HepG2 (cell line): ENCODE data around the gene CRLF1. TPM values are rescaled to one million over a fixed set of nuclear protein-coding genes. Genes with fewer than 3 reads are reported as not detected.

ENCODE experiments used
- BRD4 ChIP-seq: sonication (generic); formaldehyde crosslinking; IDR thresholded peaks from 2 replicates; pipeline ENCODE4 v1.4.0; 2020; ENCODE audit warnings: missing genetic modification reagents
- CBFB ChIP-seq: sonication (generic); formaldehyde crosslinking; IDR thresholded peaks from 2 replicates; pipeline ENCODE4 v1.4.0; 2020; ENCODE audit warnings: missing genetic modification reagents
- FOXK1 ChIP-seq: sonication (generic); formaldehyde crosslinking; IDR thresholded peaks from 2 replicates; pipeline ENCODE4 v1.4.0; 2020; ENCODE audit warnings: low read depth, missing genetic modification reagents, borderline replicate concordance
- NRL ChIP-seq: sonication (generic); formaldehyde crosslinking; IDR thresholded peaks from 2 replicates; pipeline ENCODE4 v1.5.0; 2020; ENCODE audit warnings: missing genetic modification reagents, mild to moderate bottlenecking, moderate library complexity, borderline replicate concordance
- POLR2AphosphoS5 ChIP-seq: IDR thresholded peaks from 2 replicates; pipeline ENCODE4 v1.6.1; 2012; ENCODE audit warnings: low read depth, low read length
- SP140L ChIP-seq: sonication (generic); formaldehyde crosslinking; IDR thresholded peaks from 2 replicates; pipeline ENCODE4 v1.4.0; 2020; ENCODE audit warnings: missing genetic modification reagents, borderline replicate concordance
- TRIM24 ChIP-seq: sonication (generic); formaldehyde crosslinking; IDR thresholded peaks from 2 replicates; pipeline ENCODE4 v1.8.0; 2022; ENCODE audit warnings: mild to moderate bottlenecking, missing genetic modification reagents
- ZC3H4 ChIP-seq: sonication (generic); formaldehyde crosslinking; IDR thresholded peaks from 2 replicates; pipeline ENCODE4 v1.4.0; 2020; ENCODE audit warnings: missing genetic modification reagents, borderline replicate concordance
- ZNF143 ChIP-seq: sonication (generic); formaldehyde crosslinking; IDR thresholded peaks from 2 replicates; pipeline ENCODE4 v1.4.0; 2020; ENCODE audit warnings: missing genetic modification reagents
- ZNF816 ChIP-seq: sonication (generic); formaldehyde crosslinking; IDR thresholded peaks from 2 replicates; pipeline ENCODE4 v1.8.0; 2022; ENCODE audit warnings: missing genetic modification reagents, mild to moderate bottlenecking, borderline replicate concordance
- polyA plus RNA-seq, 8 experiments: library from polyadenylated mRNA; depleted of rRNA in 3 of 8; stranded (reverse) in 7 of 8; unstranded in 1 of 8; fragments of >200 nt; fragmentation: Illumina TruSeq in 4 of 8; extraction: Trizol in 4 of 8; gene quantifications; 2 replicates each; pipeline versions ENCODE4 v1.2.1 to v1.2.3, GENCODE V29; 2011 to 2016; ENCODE audit warnings: low read depth in 4 of 8, missing spikeins in 1 of 8, mixed read lengths in 1 of 8; ENCODE audit not compliant: insufficient read depth in 1 of 8
- total RNA-seq, 5 experiments: library from RNA; depleted of rRNA; stranded (reverse); fragments of >200 nt; fragmentation: Illumina TruSeq; extraction: Trizol; gene quantifications; 2 replicates each; pipeline ENCODE4 v1.2.3, GENCODE V29; 2016; ENCODE audit warnings: low read depth in 1 of 5
- TF ChIP-seq, protein P1 (sequence below): IDR thresholded peaks from 2 replicates; pipeline ENCODE4 v1.6.1; 2016; ENCODE audit warnings: low read depth
- TF ChIP-seq, protein P2 (sequence below): IDR thresholded peaks from 2 replicates; pipeline ENCODE4 v1.6.1; 2018; ENCODE audit warnings: missing genetic modification reagents, mild to moderate bottlenecking, missing compliant biosample characterization
- TF ChIP-seq, protein P3 (sequence below): sonication (generic); formaldehyde crosslinking; IDR thresholded peaks from 2 replicates; pipeline ENCODE4 v1.4.0; 2020; ENCODE audit warnings: mild to moderate bottlenecking, missing genetic modification reagents
- TF ChIP-seq, protein P4 (sequence below): sonication (generic); formaldehyde crosslinking; IDR thresholded peaks from 2 replicates; pipeline ENCODE4 v1.8.1; 2022; ENCODE audit warnings: low read depth, mild to moderate bottlenecking, missing genetic modification reagents

Gene CRLF1
- total and polyA plus RNA-seq, 2 of the 13 experiments (the other 11 are each of a cell fraction or from before 2014, with no cell fraction given) = 217 to 296 TPM

DNA sequence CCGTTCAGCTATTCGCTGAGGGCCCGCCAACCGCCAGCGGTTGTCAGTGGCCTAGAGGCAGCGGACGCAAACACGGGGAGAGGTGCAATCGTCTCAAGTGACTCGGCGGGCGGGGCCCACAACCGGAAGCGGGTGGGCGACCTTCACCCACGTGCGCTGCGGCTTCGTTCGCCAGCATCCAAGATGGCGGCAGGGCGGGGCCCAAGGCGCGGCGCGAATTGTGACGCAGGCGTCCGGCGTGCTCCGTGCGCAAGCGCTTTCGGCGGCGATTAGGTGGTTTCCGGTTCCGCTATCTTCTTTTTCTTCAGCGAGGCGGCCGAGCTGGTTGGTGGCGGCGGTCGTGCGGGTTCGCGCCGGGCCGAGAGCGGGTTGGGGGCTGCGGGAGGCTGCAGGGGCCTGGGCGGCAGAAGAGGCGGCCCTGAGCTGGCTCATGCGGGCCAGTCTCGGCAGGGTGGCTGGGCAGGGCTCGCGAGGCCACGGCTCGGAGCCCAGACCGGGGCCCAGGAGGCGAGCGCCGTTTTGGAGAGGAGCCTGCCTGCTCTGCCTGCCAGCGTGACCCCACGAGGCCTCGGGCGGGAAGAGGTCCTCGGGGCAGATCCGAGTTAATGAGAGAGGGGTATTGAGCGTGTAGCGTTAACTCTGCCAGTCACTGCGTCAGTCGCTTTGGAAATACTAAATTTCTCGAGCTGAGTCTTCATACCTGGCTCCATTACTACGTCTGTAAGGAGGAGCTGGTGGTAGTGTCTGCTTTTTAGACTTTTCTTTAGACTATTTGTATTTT is 34.8 kb downstream of the CRLF1 start, which contains the start of gene UBA52 (continued):
- TF ChIP-seq FOXK1 (CRISPR knock-in tag) (peak; percentile 96), BRD4 (CRISPR knock-in tag) (peak; percentile 26; the same call in 1 of the 2 replicates), SP140L (no peak), CBFB (CRISPR knock-in tag) (peak; percentile 92), NRL (CRISPR knock-in tag) (peak; percentile 59; the same call in 1 of the 2 replicates), POLR2AphosphoS5 (peak; percentile 93), ZNF816 (CRISPR knock-in tag) (no peak), ZC3H4 (CRISPR knock-in tag) (no peak; the same call in 1 of the 2 replicates), TRIM24 (CRISPR knock-in tag) (no peak), ZNF143 (CRISPR knock-in tag) (peak; percentile 66; the same call in 1 of the 2 replicates)
- TF ChIP-seq, protein P1, sequence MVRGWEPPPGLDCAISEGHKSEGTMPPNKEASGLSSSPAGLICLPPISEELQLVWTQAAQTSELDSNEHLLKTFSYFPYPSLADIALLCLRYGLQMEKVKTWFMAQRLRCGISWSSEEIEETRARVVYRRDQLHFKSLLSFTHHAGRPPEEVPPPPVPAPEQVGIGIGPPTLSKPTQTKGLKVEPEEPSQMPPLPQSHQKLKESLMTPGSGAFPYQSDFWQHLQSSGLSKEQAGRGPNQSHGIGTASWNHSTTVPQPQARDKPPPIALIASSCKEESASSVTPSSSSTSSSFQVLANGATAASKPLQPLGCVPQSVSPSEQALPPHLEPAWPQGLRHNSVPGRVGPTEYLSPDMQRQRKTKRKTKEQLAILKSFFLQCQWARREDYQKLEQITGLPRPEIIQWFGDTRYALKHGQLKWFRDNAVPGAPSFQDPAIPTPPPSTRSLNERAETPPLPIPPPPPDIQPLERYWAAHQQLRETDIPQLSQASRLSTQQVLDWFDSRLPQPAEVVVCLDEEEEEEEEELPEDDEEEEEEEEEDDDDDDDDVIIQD (CRISPR knock-in tag) = no peak; the same call in 1 of the 2 replicates
- TF ChIP-seq, protein P2, sequence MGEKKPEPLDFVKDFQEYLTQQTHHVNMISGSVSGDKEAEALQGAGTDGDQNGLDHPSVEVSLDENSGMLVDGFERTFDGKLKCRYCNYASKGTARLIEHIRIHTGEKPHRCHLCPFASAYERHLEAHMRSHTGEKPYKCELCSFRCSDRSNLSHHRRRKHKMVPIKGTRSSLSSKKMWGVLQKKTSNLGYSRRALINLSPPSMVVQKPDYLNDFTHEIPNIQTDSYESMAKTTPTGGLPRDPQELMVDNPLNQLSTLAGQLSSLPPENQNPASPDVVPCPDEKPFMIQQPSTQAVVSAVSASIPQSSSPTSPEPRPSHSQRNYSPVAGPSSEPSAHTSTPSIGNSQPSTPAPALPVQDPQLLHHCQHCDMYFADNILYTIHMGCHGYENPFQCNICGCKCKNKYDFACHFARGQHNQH (CRISPR knock-in tag) = peak; percentile 96
- TF ChIP-seq, protein P3, sequence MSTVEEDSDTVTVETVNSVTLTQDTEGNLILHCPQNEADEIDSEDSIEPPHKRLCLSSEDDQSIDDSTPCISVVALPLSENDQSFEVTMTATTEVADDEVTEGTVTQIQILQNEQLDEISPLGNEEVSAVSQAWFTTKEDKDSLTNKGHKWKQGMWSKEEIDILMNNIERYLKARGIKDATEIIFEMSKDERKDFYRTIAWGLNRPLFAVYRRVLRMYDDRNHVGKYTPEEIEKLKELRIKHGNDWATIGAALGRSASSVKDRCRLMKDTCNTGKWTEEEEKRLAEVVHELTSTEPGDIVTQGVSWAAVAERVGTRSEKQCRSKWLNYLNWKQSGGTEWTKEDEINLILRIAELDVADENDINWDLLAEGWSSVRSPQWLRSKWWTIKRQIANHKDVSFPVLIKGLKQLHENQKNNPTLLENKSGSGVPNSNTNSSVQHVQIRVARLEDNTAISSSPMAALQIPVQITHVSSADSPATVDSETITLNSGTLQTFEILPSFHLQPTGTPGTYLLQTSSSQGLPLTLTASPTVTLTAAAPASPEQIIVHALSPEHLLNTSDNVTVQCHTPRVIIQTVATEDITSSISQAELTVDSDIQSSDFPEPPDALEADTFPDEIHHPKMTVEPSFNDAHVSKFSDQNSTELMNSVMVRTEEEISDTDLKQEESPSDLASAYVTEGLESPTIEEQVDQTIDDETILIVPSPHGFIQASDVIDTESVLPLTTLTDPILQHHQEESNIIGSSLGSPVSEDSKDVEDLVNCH (CRISPR knock-in tag) = no peak
- TF ChIP-seq, protein P4, sequence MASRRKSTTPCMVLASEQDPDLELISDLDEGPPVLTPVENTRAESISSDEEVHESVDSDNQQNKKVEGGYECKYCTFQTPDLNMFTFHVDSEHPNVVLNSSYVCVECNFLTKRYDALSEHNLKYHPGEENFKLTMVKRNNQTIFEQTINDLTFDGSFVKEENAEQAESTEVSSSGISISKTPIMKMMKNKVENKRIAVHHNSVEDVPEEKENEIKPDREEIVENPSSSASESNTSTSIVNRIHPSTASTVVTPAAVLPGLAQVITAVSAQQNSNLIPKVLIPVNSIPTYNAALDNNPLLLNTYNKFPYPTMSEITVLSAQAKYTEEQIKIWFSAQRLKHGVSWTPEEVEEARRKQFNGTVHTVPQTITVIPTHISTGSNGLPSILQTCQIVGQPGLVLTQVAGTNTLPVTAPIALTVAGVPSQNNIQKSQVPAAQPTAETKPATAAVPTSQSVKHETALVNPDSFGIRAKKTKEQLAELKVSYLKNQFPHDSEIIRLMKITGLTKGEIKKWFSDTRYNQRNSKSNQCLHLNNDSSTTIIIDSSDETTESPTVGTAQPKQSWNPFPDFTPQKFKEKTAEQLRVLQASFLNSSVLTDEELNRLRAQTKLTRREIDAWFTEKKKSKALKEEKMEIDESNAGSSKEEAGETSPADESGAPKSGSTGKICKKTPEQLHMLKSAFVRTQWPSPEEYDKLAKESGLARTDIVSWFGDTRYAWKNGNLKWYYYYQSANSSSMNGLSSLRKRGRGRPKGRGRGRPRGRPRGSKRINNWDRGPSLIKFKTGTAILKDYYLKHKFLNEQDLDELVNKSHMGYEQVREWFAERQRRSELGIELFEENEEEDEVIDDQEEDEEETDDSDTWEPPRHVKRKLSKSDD (CRISPR knock-in tag) = peak; percentile 100
